GM23248 (cell line): ENCODE measurements around the gene SACS.

Experiments
- EZH2 ChIP-seq: fragments of 200-600 bp; sonication (generic); IDR thresholded peaks from 2 replicates; pipeline ENCODE4 v1.6.1; 2018; ENCODE audit warnings: antibody characterized with exemption, mild to moderate bottlenecking; ENCODE audit not compliant: insufficient read depth, poor library complexity, severe bottlenecking
- EZH2phosphoT487 ChIP-seq: fragments of 200-600 bp; sonication (generic); IDR thresholded peaks from 2 replicates; pipeline ENCODE4 v1.6.1; 2018; ENCODE audit warnings: antibody characterized with exemption, moderate library complexity, mild to moderate bottlenecking, low read depth; ENCODE audit not compliant: insufficient read depth

- TF ChIP-seq EZH2 (no peak), EZH2phosphoT487 (no peak)
These were observed 112.5 kb downstream of the SACS start for GRCh38 chr13:23320926-23321534.
